PFSK-1 (cell line): ENCODE measurements around the gene CXCL12.

Experiments used
- POLR2AphosphoS5 ChIP-seq: IDR thresholded peaks from 2 replicates; pipeline ENCODE4 v1.6.1; 2012; ENCODE audit warnings: low read depth, mild to moderate bottlenecking, control low read depth, low read length, moderate library complexity
- SIN3A ChIP-seq: IDR thresholded peaks from 2 replicates; pipeline ENCODE4 v1.6.1; 2012; ENCODE audit warnings: mild to moderate bottlenecking, low read length, moderate library complexity, borderline replicate concordance; ENCODE audit not compliant: insufficient read depth
- TF ChIP-seq, protein P1 (sequence below), 2 experiments: IDR thresholded peaks; 2 replicates each; pipeline versions ENCODE4 v1.6.1 to v1.8.0; 2011 to 2012; ENCODE audit warnings: low read depth in 2 of 2, low read length in 2 of 2, control low read depth in 1 of 2, inconsistent platforms in 1 of 2, mild to moderate bottlenecking in 1 of 2, moderate library complexity in 1 of 2; ENCODE audit not compliant: insufficient read depth in 1 of 2

DNA sequence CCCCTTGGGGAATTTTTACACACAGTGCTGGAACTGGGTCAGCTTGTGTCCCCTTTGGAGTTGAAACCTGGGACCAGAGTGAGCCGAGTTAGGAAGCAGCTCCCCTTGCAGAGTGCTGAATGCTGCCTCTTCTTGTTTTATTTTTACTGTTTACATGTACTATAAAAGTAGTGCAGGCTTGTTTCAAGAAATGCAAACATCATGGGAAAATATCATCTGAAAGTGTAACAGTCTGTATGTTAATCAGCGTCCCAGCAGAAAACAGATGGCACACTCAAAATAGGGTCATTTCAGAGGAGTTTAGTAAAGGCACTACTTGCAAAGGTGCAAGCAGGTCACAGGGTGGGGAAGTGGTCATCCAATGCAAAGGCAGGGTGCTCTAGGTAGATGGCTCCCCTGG is 30.1 kb downstream of the CXCL12 start:
- TF ChIP-seq, protein P1, sequence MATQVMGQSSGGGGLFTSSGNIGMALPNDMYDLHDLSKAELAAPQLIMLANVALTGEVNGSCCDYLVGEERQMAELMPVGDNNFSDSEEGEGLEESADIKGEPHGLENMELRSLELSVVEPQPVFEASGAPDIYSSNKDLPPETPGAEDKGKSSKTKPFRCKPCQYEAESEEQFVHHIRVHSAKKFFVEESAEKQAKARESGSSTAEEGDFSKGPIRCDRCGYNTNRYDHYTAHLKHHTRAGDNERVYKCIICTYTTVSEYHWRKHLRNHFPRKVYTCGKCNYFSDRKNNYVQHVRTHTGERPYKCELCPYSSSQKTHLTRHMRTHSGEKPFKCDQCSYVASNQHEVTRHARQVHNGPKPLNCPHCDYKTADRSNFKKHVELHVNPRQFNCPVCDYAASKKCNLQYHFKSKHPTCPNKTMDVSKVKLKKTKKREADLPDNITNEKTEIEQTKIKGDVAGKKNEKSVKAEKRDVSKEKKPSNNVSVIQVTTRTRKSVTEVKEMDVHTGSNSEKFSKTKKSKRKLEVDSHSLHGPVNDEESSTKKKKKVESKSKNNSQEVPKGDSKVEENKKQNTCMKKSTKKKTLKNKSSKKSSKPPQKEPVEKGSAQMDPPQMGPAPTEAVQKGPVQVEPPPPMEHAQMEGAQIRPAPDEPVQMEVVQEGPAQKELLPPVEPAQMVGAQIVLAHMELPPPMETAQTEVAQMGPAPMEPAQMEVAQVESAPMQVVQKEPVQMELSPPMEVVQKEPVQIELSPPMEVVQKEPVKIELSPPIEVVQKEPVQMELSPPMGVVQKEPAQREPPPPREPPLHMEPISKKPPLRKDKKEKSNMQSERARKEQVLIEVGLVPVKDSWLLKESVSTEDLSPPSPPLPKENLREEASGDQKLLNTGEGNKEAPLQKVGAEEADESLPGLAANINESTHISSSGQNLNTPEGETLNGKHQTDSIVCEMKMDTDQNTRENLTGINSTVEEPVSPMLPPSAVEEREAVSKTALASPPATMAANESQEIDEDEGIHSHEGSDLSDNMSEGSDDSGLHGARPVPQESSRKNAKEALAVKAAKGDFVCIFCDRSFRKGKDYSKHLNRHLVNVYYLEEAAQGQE (IDR thresholded peaks at IDR 0.05; ENCODE audit: insufficient read depth in 1 of 2, low read depth in 2 of 2, low read length in 2 of 2): no peak
- TF ChIP-seq POLR2AphosphoS5: no peak
- TF ChIP-seq SIN3A: no peak
